Thoracic aorta (tissue), 2 donors: ENCODE measurements around the gene C11orf71. TPM values are rescaled to one million over a fixed set of nuclear protein-coding genes. Genes with fewer than 3 reads are reported as not detected.

Experiments
- ATAC-seq: fragments of 150-250 bp; one replicate; pipeline ENCODE4 v1.8.0; 2017; ENCODE audit warnings: low read depth; ENCODE audit not compliant: insufficient number of reproducible peaks, low FRiP score
- DNase-seq: peaks from one replicate; pipeline ENCODE4 v3.0.0-alpha.2; 2020; ENCODE audit warnings: low spot score
- H3K27ac ChIP-seq, 2 donors: fragments of 200-600 bp; sonication (generic); 1 replicate in 1 of 2; 2 replicates in 1 of 2; pipeline ENCODE4 v1.5.1; 2016; ENCODE audit warnings: mild to moderate bottlenecking in 2 of 2, moderate library complexity in 2 of 2
- H3K27me3 ChIP-seq: fragments of 200-600 bp; sonication (generic); replicated peaks from 2 replicates; pipeline ENCODE4 v1.6.0; 2016; ENCODE audit warnings: mild to moderate bottlenecking; ENCODE audit not compliant: insufficient read depth
- H3K36me3 ChIP-seq: fragments of 200-600 bp; sonication (generic); one replicate; pipeline ENCODE4 v1.5.1; 2016
- H3K4me1 ChIP-seq, 2 donors: fragments of 200-600 bp; sonication (generic); 1 replicate in 1 of 2; 2 replicates in 1 of 2; pipeline versions ENCODE4 v1.5.1 to v1.6.0; 2016; ENCODE audit warnings: low read depth in 2 of 2, mild to moderate bottlenecking in 1 of 2; ENCODE audit not compliant: control insufficient read depth in 1 of 2
- H3K4me3 ChIP-seq: fragments of 200-600 bp; sonication (generic); 2 replicates; pipeline ENCODE4 v1.5.1; 2016; ENCODE audit warnings: mild to moderate bottlenecking
- H3K9me3 ChIP-seq: fragments of 200-600 bp; sonication (generic); 2 replicates; pipeline ENCODE4 v1.5.1; 2016
- CTCF ChIP-seq: fragments of 200-600 bp; sonication (generic); IDR thresholded peaks from one replicate; pipeline ENCODE4 v1.5.1; 2019; ENCODE audit warnings: antibody characterized with exemption
- total RNA-seq, 2 donors: library from RNA; depleted of rRNA; stranded (reverse); fragments of >200 nt; gene quantifications; one replicate each; pipeline versions ENCODE4 v1.1.0 to v1.2.3, GENCODE V29; 2016

Gene C11orf71
- total RNA-seq, 2 donors from 2014 or later: 2.9 to 4.1 TPM

- no peaks in the 10 kb centered on the region for H3K36me3 ChIP-seq
- no peak for ATAC-seq
Measured at GRCh38 chr11:114426280-114426679, 26.0 kb upstream of the C11orf71 start.

GRCh38 chr11:114416441-114416961 is 16.2 kb upstream of the C11orf71 start:
- DNase-seq (no peak), ATAC-seq (no peak)
- Histone ChIP-seq H3K27ac (no peak overlapping the region), H3K4me1 (no peaks in the 10 kb centered on the region), H3K9me3 (no peaks in the 10 kb centered on the region), H3K27me3 (no peaks in the 10 kb centered on the region), H3K4me3 (no peak overlapping the region), H3K36me3 (peaks cover 6% of the 10 kb centered on the region)
- no peak for TF ChIP-seq CTCF

More at GRCh38 chr11:114426280-114426679, 26.0 kb upstream of the C11orf71 start:
- no peak for DNase-seq
- no peak for TF ChIP-seq CTCF
- H3K27ac ChIP-seq: no peak overlapping the region
- no peak overlapping the region for H3K4me3 ChIP-seq
- no peaks in the 10 kb centered on the region for H3K27me3 ChIP-seq
- no peaks in the 10 kb centered on the region for H3K4me1 ChIP-seq
- no peaks in the 10 kb centered on the region for H3K9me3 ChIP-seq

GRCh38 chr11:114413958-114414357 is 13.6 kb upstream of the C11orf71 start:
- no peak for ATAC-seq
- no peak for DNase-seq
- Histone ChIP-seq H3K27ac (no peak overlapping the region), H3K27me3 (no peaks in the 10 kb centered on the region), H3K36me3 (peaks cover 16% of the 10 kb centered on the region), H3K9me3 (no peaks in the 10 kb centered on the region), H3K4me3 (no peak overlapping the region), H3K4me1 (no peaks in the 10 kb centered on the region)
- TF ChIP-seq CTCF: no peak

GRCh38 chr11:114412946-114413345 is 12.6 kb upstream of the C11orf71 start:
- TF ChIP-seq CTCF: no peak
- Histone ChIP-seq H3K27ac (no peak overlapping the region), H3K4me1 (no peaks in the 10 kb centered on the region), H3K4me3 (no peak overlapping the region), H3K36me3 (peaks cover 18% of the 10 kb centered on the region), H3K27me3 (no peaks in the 10 kb centered on the region), H3K9me3 (no peaks in the 10 kb centered on the region)
- no peak for ATAC-seq
- no peak for DNase-seq

- Histone ChIP-seq H3K9me3 (no peaks in the 10 kb centered on the region), H3K27ac (peak overlapping the region; percentile 98 to 99), H3K36me3 (peaks cover 6% of the 10 kb centered on the region), H3K4me1 (peaks cover 42 to 54% of the 10 kb centered on the region in 2 donors), H3K27me3 (no peaks in the 10 kb centered on the region), H3K4me3 (peak overlapping the region; percentile 98)
- TF ChIP-seq CTCF: no peak
- DNase-seq (no peak), ATAC-seq (no peak)
Measured at GRCh38 chr11:114401311-114401710, 1.0 kb upstream of the C11orf71 start.
